Lung (tissue), 12 donors: Measurements from ENCODE around the gene PRKD1. TPM values are rescaled to one million over a fixed set of nuclear protein-coding genes. Genes with fewer than 3 reads are reported as not detected.

ENCODE experiments used
- ATAC-seq: fragments of 200-7000 bp; cut with Tn5 transposase; one replicate; pipeline ENCODE4 v1.9.1; 2020; ENCODE audit warnings: moderate number of reproducible peaks; ENCODE audit not compliant: insufficient read depth, low FRiP score
- DNase-seq, 3 donors: peaks; one replicate each; pipeline ENCODE4 v3.0.0-alpha.2; 2013 to 2017
- H3K27ac ChIP-seq, 2 donors: one replicate each; pipeline ENCODE4 v1.5.1; 2013; ENCODE audit warnings: mild to moderate bottlenecking in 2 of 2, moderate library complexity in 2 of 2, control low read depth in 1 of 2, inconsistent platforms in 1 of 2, low read depth in 1 of 2, low read length in 1 of 2
- H3K27me3 ChIP-seq, 3 donors: one replicate each; pipeline ENCODE4 v1.5.1; 2013; ENCODE audit warnings: low read length in 2 of 3; ENCODE audit not compliant: control insufficient read depth in 3 of 3, insufficient read depth in 3 of 3
- H3K36me3 ChIP-seq, 4 donors: one replicate each; pipeline ENCODE4 v1.5.1; 2013; ENCODE audit warnings: low read length in 4 of 4, mild to moderate bottlenecking in 1 of 4, moderate library complexity in 1 of 4; ENCODE audit not compliant: control insufficient read depth in 4 of 4, insufficient read depth in 4 of 4
- H3K4me1 ChIP-seq, 5 donors: one replicate each; pipeline ENCODE4 v1.5.1; 2013; ENCODE audit warnings: low read length in 5 of 5, mild to moderate bottlenecking in 2 of 5, moderate library complexity in 1 of 5; ENCODE audit not compliant: control insufficient read depth in 5 of 5, insufficient read depth in 5 of 5
- H3K4me3 ChIP-seq: one replicate; pipeline ENCODE4 v1.5.1; 2013; ENCODE audit warnings: mild to moderate bottlenecking, control low read depth, moderate library complexity
- H3K9ac ChIP-seq, 2 donors: one replicate each; pipeline ENCODE4 v1.5.1; 2013; ENCODE audit warnings: low read length in 2 of 2, control low read depth in 1 of 2; ENCODE audit not compliant: insufficient read depth in 1 of 2
- H3K9me3 ChIP-seq, 4 donors: one replicate each; pipeline ENCODE4 v1.5.1; 2013; ENCODE audit warnings: low read length in 3 of 4, mild to moderate bottlenecking in 1 of 4, moderate library complexity in 1 of 4; ENCODE audit not compliant: control insufficient read depth in 4 of 4, insufficient read depth in 3 of 4
- WGBS, 2 donors: extraction: QIAGEN DNeasy Blood & Tissue Kit; methylation state at CpG; one replicate each; pipeline ENCODE4 v1.1.7; 2013; 5-methylcytosine and 5-hydroxymethylcytosine counted together
- polyA plus RNA-seq, 2 donors: library from polyadenylated mRNA; stranded (reverse); fragments of 200-250 nt; gene quantifications; one replicate each; pipeline ENCODE4 v1.2.1, GENCODE V29; 2013
- total RNA-seq, 2 donors: library from RNA; depleted of rRNA in 1 of 2; stranded (reverse); fragments of >200 nt in 1 of 2; gene quantifications; one replicate each; pipeline ENCODE4 v1.2.1, GENCODE V29; 2014 to 2021
- TF ChIP-seq, protein P1 (sequence below): IDR thresholded peaks from 2 replicates; pipeline ENCODE4 v1.5.1; 2012; ENCODE audit warnings: mild to moderate bottlenecking; ENCODE audit errors: control extremely low read depth, extremely low read depth
- donor health status: control.
- donor health status: control.
- donor health status: Bipolar disorder and iron deficiency.
- donor health status: healthy.
- donor health status: DM: yes; HTN: yes; CAD: no.

The PRKD1 gene
- total and polyA plus RNA-seq, 4 donors, result 4.0 to 20.9 (median 11.2) TPM

DNA sequence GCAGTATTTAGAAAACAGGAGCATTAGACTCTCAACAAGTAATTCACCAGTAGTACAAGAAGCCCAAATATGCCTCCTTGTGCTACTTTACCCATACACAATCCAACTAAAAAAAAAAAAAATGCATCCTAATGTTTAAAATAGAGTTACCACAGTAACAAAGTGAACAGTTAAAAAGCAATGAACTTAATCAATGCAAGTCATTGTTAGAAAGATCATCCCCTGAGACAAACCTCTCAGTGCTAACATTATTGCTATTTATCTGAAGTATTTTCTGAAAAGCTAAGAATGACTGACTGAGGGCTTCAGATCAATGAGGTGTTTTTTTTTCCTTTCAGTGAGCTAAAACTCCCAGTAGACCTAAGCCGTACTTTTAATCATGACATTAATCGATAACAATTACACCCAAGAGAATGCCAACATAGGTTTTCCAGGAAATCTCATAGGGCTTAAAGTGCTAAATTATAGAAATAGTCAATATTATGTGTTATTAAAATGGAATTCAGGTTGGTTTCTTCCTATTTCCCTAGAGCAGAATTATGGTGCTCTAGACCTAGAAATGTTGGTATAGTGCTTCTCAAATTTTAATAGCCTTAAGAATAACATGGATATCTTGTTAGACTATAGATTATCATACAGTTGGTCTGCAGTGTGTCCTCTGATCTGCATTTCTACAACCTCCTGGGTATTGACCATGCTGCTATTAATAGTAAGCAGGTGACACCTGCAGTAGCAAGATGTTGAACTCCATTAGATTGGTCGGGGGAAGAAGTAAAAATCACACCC lies 123.0 kb downstream of the PRKD1 start:
- Histone ChIP-seq H3K27me3 (no peaks in the 10 kb centered on the region), H3K4me1 (peaks cover 0 to 6% (median 0%) of the 10 kb centered on the region in 5 donors), H3K9me3 (no peaks in the 10 kb centered on the region), H3K27ac (no peak overlapping the region), H3K4me3 (no peak overlapping the region), H3K9ac (no peak overlapping the region), H3K36me3 (no peaks in the 10 kb centered on the region)
- 94 to 95% methylated on average over 3 of the region's 3 CpGs for WGBS, 2 donors
- TF ChIP-seq, protein P1, sequence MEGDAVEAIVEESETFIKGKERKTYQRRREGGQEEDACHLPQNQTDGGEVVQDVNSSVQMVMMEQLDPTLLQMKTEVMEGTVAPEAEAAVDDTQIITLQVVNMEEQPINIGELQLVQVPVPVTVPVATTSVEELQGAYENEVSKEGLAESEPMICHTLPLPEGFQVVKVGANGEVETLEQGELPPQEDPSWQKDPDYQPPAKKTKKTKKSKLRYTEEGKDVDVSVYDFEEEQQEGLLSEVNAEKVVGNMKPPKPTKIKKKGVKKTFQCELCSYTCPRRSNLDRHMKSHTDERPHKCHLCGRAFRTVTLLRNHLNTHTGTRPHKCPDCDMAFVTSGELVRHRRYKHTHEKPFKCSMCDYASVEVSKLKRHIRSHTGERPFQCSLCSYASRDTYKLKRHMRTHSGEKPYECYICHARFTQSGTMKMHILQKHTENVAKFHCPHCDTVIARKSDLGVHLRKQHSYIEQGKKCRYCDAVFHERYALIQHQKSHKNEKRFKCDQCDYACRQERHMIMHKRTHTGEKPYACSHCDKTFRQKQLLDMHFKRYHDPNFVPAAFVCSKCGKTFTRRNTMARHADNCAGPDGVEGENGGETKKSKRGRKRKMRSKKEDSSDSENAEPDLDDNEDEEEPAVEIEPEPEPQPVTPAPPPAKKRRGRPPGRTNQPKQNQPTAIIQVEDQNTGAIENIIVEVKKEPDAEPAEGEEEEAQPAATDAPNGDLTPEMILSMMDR, result no peak
- no peak for DNase-seq
- ATAC-seq, result no peak

DNA sequence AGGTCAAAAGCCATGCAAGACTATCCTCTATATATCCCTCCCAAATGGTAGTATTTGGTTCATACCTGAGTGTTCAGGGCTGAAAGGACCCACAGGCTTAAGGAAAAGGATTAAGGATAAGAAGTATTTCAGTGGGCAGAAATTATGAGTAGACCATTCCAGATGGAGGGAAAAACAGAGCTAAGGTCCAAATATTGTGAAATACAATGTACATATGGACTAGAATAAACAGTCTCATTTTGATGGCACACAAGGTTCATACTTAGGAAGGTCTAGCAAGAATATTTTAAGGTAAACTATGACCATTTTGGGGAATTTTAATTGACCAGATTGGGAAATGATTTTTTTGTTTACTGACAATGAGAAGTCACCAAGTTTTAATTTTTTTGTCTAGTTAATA lies 124.6 kb downstream of the PRKD1 start:
- H3K4me1 ChIP-seq, result peaks cover 0 to 7% (median 0%) of the 10 kb centered on the region in 5 donors
- no peaks in the 10 kb centered on the region for H3K36me3 ChIP-seq
- no peak overlapping the region for H3K27ac ChIP-seq
- H3K4me3 ChIP-seq, result no peak overlapping the region
- DNase-seq (peak in 1 of 3 donors; percentile 35), ATAC-seq (no peak)
- no peaks in the 10 kb centered on the region for H3K27me3 ChIP-seq
- TF ChIP-seq, protein P1, result no peak
- H3K9me3 ChIP-seq, result no peaks in the 10 kb centered on the region
- H3K9ac ChIP-seq, result no peak overlapping the region

DNA sequence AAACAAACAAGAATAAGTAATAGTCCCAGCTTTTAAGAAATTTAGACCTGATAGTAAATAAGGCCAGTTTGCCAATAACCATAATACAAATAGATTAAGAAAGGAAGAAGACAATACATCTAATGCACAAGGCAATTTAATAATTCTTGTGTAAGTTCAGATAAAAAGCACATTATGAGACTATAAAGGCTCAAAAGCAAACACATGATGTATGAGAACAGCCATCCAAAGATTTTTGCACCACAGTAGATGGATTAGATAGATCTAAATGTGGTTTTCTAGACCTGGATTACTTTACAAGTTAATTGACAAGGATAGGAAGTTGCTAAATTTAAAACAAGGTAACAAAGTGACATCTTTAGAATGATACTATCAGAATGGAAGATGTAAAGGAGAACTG lies 125.4 kb downstream of the PRKD1 start:
- no peak for DNase-seq
- H3K9me3 ChIP-seq, result no peaks in the 10 kb centered on the region
- no peaks in the 10 kb centered on the region for H3K27me3 ChIP-seq
- H3K27ac ChIP-seq, result no peak overlapping the region
- H3K4me1 ChIP-seq, result peaks cover 0 to 7% (median 0%) of the 10 kb centered on the region in 5 donors
- no peak for ATAC-seq
- H3K4me3 ChIP-seq, result no peak overlapping the region
- no peak overlapping the region for H3K9ac ChIP-seq
- TF ChIP-seq, protein P1, result no peak
- no peaks in the 10 kb centered on the region for H3K36me3 ChIP-seq

DNA sequence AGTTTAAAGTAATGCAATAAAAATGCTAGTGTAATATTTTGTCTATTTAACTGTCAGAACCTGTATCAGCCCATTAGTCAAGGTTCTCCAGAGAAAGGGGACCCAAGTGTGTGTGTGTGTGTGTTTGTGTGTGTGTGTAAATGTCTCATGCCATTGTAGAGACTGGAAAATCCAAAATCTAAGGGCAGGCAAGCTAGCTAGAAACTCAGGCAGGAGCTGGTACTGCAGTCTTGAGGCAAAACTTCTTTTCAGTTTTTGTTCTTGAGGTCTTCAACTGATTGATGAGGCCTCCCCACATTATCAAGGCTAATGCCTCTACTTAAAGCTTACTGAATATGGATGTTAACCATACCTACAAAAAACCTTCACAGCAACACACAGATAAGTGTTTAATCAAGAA lies 126.7 kb downstream of the PRKD1 start:
- Histone ChIP-seq H3K4me3 (no peak overlapping the region), H3K4me1 (peaks cover 0 to 7% (median 0%) of the 10 kb centered on the region in 5 donors), H3K27me3 (no peaks in the 10 kb centered on the region), H3K9me3 (no peaks in the 10 kb centered on the region), H3K36me3 (no peaks in the 10 kb centered on the region), H3K9ac (no peak overlapping the region), H3K27ac (no peak overlapping the region)
- TF ChIP-seq, protein P1, result no peak
- ATAC-seq, result no peak
- no peak for DNase-seq
